Loucy (cell line): Measurements from ENCODE around the gene ZCCHC3.

ENCODE experiments used
- H2AFZ ChIP-seq: fragments of 200-600 bp; sonication (generic); 2 replicates; pipeline ENCODE4 v1.6.0; 2016; ENCODE audit warnings: antibody characterized with exemption, mild to moderate bottlenecking, low read length, moderate library complexity
- H3F3A ChIP-seq: fragments of 200-600 bp; 2 replicates; pipeline ENCODE4 v1.6.0; 2016; ENCODE audit warnings: antibody characterized with exemption, low read depth, mild to moderate bottlenecking
- H3K27me3 ChIP-seq: fragments of 200-600 bp; sonication (generic); 2 replicates; pipeline ENCODE4 v1.6.1; 2014; ENCODE audit warnings: low read length, mild to moderate bottlenecking; ENCODE audit not compliant: insufficient read depth, poor library complexity, severe bottlenecking
- H3K36me3 ChIP-seq: fragments of 200-600 bp; sonication (generic); 2 replicates; pipeline ENCODE4 v1.6.1; 2016; ENCODE audit warnings: low read length; ENCODE audit not compliant: insufficient read depth
- H3K4me1 ChIP-seq: fragments of 200-600 bp; sonication (generic); 2 replicates; pipeline ENCODE4 v1.5.1; 2014; ENCODE audit warnings: low read length, mild to moderate bottlenecking; ENCODE audit not compliant: insufficient read depth, poor library complexity, severe bottlenecking
- H3K4me2 ChIP-seq: fragments of 200-600 bp; sonication (generic); 2 replicates; pipeline ENCODE4 v1.6.0; 2014; ENCODE audit warnings: antibody characterized with exemption, low read length, low read depth, mild to moderate bottlenecking; ENCODE audit not compliant: poor library complexity, severe bottlenecking
- H3K4me3 ChIP-seq: fragments of 200-600 bp; sonication (generic); 2 replicates; pipeline ENCODE4 v1.5.1; 2014; ENCODE audit warnings: low read length, mild to moderate bottlenecking, mixed read lengths; ENCODE audit not compliant: poor library complexity, severe bottlenecking
- H3K79me2 ChIP-seq: fragments of 200-600 bp; sonication (generic); 2 replicates; pipeline ENCODE4 v1.6.1; 2014; ENCODE audit warnings: low read length; ENCODE audit not compliant: insufficient read depth
- H3K9ac ChIP-seq: fragments of 200-600 bp; sonication (generic); 2 replicates; pipeline ENCODE4 v1.6.0; 2014; ENCODE audit warnings: mild to moderate bottlenecking, low read depth, low read length, moderate library complexity; ENCODE audit not compliant: poor library complexity, severe bottlenecking
- H3K9me2 ChIP-seq: fragments of 200-600 bp; sonication (generic); replicated peaks from 2 replicates; pipeline ENCODE4 v1.6.1; 2016; ENCODE audit warnings: low read depth, low read length, mixed read lengths
- H3K9me3 ChIP-seq: fragments of 200-600 bp; sonication (generic); 2 replicates; pipeline ENCODE4 v1.6.1; 2014; ENCODE audit warnings: mild to moderate bottlenecking, antibody characterized with exemption, low read length, low read depth; ENCODE audit not compliant: insufficient read depth
- H4K20me1 ChIP-seq: fragments of 200-600 bp; sonication (generic); 2 replicates; pipeline ENCODE4 v1.6.0; 2014; ENCODE audit warnings: antibody characterized with exemption, low read length, mild to moderate bottlenecking; ENCODE audit not compliant: insufficient read depth, poor library complexity, severe bottlenecking
- EZH2phosphoT487 ChIP-seq: fragments of 200-600 bp; IDR thresholded peaks from 2 replicates; pipeline ENCODE4 v1.6.1; 2018; ENCODE audit warnings: antibody characterized with exemption, mild to moderate bottlenecking, moderate library complexity, borderline replicate concordance
- TF ChIP-seq, protein P1 (sequence below): fragments of 200-600 bp; sonication (generic); conservative IDR thresholded peaks from 2 replicates; pipeline ENCODE4 v1.5.1; 2014; ENCODE audit warnings: mild to moderate bottlenecking, antibody characterized with exemption, low read length

ZCCHC3 gene

DNA sequence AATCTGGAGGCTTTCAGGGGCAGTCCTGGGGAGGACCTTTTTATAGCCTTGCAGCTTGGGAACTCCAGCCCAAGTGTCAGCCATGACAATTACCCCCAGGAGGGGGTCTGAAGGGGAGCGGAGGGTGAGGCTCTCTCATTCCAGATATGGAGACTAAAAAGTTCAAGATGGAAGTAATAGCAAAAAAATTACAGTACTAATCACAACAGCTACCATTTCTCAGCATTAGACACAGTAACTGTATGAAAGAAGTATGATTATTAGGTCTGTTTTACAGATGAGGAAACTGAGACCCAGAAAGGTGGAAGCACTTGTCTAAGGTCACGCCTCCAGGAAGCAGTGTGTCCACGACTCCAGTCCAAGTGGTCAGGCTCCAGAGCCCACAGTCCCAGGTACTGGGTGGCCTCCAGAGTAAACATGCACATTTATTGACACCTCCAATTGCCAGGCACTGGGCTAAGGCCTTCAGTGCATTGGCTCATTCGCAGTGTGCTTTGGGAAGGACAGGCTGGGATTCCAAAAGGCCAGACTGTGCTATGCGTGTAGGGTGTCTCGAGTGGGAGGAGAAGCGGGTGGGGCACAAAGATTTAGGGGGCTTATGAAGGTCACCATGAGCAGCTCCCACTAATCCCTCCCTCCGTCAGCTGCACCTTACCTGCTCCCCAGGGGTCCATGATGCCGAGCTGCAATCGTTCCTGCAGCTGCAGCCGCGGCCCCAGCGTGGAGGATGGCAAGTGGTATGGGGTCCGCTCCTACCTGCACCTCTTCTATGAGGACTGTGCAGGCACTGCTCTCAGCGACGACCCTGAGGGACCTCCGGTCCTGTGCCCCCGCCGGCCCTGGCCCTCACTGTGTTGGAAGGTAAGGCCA is 51.8 kb downstream of the ZCCHC3 start:
- 0 out of 2 replicates have a peak, but pooled peaks cover 3% of the 10 kb centered on the region for H3F3A ChIP-seq
- no peak overlapping the region for H3K9ac ChIP-seq
- peak overlapping the region; percentile 87 for H3K4me2 ChIP-seq

More for the DNA sequence above, 51.8 kb downstream of the ZCCHC3 start:
- TF ChIP-seq EZH2phosphoT487 = no peak
- TF ChIP-seq, protein P1, sequence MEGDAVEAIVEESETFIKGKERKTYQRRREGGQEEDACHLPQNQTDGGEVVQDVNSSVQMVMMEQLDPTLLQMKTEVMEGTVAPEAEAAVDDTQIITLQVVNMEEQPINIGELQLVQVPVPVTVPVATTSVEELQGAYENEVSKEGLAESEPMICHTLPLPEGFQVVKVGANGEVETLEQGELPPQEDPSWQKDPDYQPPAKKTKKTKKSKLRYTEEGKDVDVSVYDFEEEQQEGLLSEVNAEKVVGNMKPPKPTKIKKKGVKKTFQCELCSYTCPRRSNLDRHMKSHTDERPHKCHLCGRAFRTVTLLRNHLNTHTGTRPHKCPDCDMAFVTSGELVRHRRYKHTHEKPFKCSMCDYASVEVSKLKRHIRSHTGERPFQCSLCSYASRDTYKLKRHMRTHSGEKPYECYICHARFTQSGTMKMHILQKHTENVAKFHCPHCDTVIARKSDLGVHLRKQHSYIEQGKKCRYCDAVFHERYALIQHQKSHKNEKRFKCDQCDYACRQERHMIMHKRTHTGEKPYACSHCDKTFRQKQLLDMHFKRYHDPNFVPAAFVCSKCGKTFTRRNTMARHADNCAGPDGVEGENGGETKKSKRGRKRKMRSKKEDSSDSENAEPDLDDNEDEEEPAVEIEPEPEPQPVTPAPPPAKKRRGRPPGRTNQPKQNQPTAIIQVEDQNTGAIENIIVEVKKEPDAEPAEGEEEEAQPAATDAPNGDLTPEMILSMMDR = no peak
- H3K4me1 ChIP-seq = peaks cover 20% of the 10 kb centered on the region
- H3K36me3 ChIP-seq = no peaks in the 10 kb centered on the region
- H3K9me2 ChIP-seq = no peaks in the 10 kb centered on the region
- no peak overlapping the region for H2AFZ ChIP-seq
- no peaks in the 10 kb centered on the region for H3K27me3 ChIP-seq
- no peaks in the 10 kb centered on the region for H3K79me2 ChIP-seq
- peak overlapping the region; percentile 76 for H3K4me3 ChIP-seq
- H4K20me1 ChIP-seq = no peaks in the 10 kb centered on the region
- H3K9me3 ChIP-seq = no peaks in the 10 kb centered on the region
